ENCODE data around the gene IFIT5. TPM values are rescaled to one million over a fixed set of nuclear protein-coding genes. Genes with fewer than 3 reads are reported as not detected.
A peak's percentile ranks its signal among the peaks of the same experiment; 100 is the strongest.

The IFIT5 gene
- total RNA-seq, 1 donor from 2014 or later, result 22.5 TPM

DNA sequence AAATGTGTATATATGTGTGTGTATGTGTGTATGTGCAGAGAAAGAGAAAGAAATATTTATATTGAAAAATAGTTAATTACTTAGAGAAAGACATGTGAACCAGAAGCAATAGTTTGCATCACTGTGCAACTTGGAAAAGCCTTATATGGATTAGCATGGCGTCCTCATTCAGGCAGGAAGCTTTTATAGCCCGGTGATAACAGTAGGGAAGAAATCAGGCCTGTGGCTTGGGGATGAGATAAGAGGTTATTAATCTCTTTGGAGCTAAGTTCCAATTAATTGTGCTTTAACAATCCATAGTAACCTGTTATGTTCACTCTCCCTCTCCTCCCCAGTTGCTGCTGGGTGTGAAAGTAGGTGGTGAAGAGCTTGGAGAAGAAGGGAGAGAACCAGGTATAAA, 36.5 kb downstream of the IFIT5 start:
- H3K9me3 Mint-ChIP-seq (ENCODE audit: unreplicated experiment), result peaks cover 8% of the 10 kb centered on the region
- no peak for TF ChIP-seq CTCF (IDR thresholded peaks at IDR 0.05)
- H3K27me3 Mint-ChIP-seq (ENCODE audit: unreplicated experiment), result no peaks in the 10 kb centered on the region
- peaks cover 10% of the 10 kb centered on the region for H3K36me3 Mint-ChIP-seq (ENCODE audit: unreplicated experiment)
- peaks cover 2% of the 10 kb centered on the region for H3K4me1 Mint-ChIP-seq (ENCODE audit: unreplicated experiment)
- H3K4me3 Mint-ChIP-seq (ENCODE audit: unreplicated experiment), result no peak overlapping the region
- no peak for DNase-seq (ENCODE audit: extremely low spot score, unreplicated experiment)
- H3K27ac Mint-ChIP-seq (ENCODE audit: unreplicated experiment), result no peak overlapping the region

DNA sequence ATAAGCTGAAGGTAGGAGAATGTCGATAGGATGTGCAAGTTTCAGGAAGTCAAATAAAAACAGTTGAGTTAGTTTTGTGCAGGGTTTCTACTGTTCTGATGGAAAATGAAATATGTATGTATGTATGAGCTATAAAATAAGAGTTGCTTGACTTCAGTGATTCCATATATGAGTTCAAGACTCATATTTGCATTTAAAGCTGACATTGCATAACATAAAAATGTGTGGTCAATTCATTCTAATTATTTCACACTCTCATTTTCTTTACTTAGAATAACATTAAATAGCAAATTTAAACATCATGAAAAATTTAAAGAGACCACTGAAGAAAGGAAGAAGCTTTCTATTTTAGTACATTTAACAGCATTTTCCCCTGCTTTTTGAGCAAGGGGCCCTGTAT, 37.8 kb downstream of the IFIT5 start:
- Mint-ChIP-seq H3K4me1 (ENCODE audit: unreplicated experiment) (peaks cover 3% of the 10 kb centered on the region), H3K9me3 (ENCODE audit: unreplicated experiment) (peaks cover 4% of the 10 kb centered on the region), H3K36me3 (ENCODE audit: unreplicated experiment) (peaks cover 9% of the 10 kb centered on the region), H3K27me3 (ENCODE audit: unreplicated experiment) (no peaks in the 10 kb centered on the region), H3K4me3 (ENCODE audit: unreplicated experiment) (no peak overlapping the region), H3K27ac (ENCODE audit: unreplicated experiment) (no peak overlapping the region)
- DNase-seq (ENCODE audit: extremely low spot score, unreplicated experiment), result no peak
- no peak for TF ChIP-seq CTCF (IDR thresholded peaks at IDR 0.05)

DNA sequence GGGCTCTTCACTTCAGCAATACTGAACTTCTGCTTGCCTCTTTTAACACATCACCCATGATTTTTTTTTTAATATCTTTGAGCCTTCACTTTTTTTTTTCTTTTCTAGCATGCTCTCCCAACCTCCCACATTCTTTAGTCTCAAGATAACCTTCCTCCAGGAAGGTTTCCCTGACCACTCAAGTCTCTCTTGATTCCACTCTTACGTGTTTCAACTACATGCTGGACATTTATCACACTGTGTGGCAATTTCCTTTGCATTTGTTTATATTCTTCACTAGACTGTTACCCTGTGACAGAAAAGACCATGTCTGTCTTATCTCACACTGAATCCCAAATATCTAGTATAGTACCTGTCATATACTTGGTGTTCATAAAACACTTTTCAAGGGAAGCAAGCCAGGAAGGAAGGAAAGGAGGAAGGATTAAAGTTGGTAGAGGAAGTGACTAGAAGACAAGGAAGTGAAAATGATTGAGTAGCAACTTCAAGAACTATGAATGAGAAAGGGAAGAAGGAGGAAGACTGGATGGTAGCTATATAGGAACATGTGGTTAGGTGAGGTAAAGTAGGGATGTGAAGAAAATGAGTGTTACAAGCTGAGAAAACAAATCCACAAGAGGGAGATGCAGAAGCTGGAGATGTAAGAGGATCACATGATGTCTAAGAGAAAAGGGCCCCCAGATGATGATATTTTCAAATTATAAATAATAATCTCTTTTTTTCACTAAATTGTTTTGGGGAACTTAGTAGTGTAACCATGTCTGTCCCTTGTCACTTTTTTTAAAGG, 40.4 kb downstream of the IFIT5 start:
- Mint-ChIP-seq H3K27ac (ENCODE audit: unreplicated experiment) (no peak overlapping the region), H3K4me1 (ENCODE audit: unreplicated experiment) (peaks cover 24% of the 10 kb centered on the region), H3K4me3 (ENCODE audit: unreplicated experiment) (no peak overlapping the region), H3K27me3 (ENCODE audit: unreplicated experiment) (no peaks in the 10 kb centered on the region), H3K36me3 (ENCODE audit: unreplicated experiment) (peaks cover 3% of the 10 kb centered on the region), H3K9me3 (ENCODE audit: unreplicated experiment) (no peaks in the 10 kb centered on the region)
- TF ChIP-seq CTCF (IDR thresholded peaks at IDR 0.05), result peak; percentile 17
- no peak for DNase-seq (ENCODE audit: extremely low spot score, unreplicated experiment)

- Mint-ChIP-seq H3K4me1 (ENCODE audit: unreplicated experiment) (peaks cover 24% of the 10 kb centered on the region), H3K27me3 (ENCODE audit: unreplicated experiment) (no peaks in the 10 kb centered on the region), H3K36me3 (ENCODE audit: unreplicated experiment) (peaks cover 12% of the 10 kb centered on the region), H3K27ac (ENCODE audit: unreplicated experiment) (peak overlapping the region; percentile 57), H3K9me3 (ENCODE audit: unreplicated experiment) (no peaks in the 10 kb centered on the region), H3K4me3 (ENCODE audit: unreplicated experiment) (no peak overlapping the region)
- no peak for DNase-seq (ENCODE audit: extremely low spot score, unreplicated experiment)
- TF ChIP-seq CTCF (IDR thresholded peaks at IDR 0.05), result no peak
Measured at GRCh38 chr10:89458291-89458690, 43.9 kb downstream of the IFIT5 start.

GRCh38 chr10:89458784-89459183, 44.4 kb downstream of the IFIT5 start:
- no peak for DNase-seq (ENCODE audit: extremely low spot score, unreplicated experiment)

More at GRCh38 chr10:89458784-89459183, 44.4 kb downstream of the IFIT5 start:
- peak overlapping the region; percentile 57 for H3K27ac Mint-ChIP-seq (ENCODE audit: unreplicated experiment)
- H3K36me3 Mint-ChIP-seq (ENCODE audit: unreplicated experiment), result peaks cover 12% of the 10 kb centered on the region
- no peak overlapping the region for H3K4me3 Mint-ChIP-seq (ENCODE audit: unreplicated experiment)
- no peaks in the 10 kb centered on the region for H3K9me3 Mint-ChIP-seq (ENCODE audit: unreplicated experiment)
- TF ChIP-seq CTCF (IDR thresholded peaks at IDR 0.05), result no peak
- peaks cover 24% of the 10 kb centered on the region for H3K4me1 Mint-ChIP-seq (ENCODE audit: unreplicated experiment)
- H3K27me3 Mint-ChIP-seq (ENCODE audit: unreplicated experiment), result no peaks in the 10 kb centered on the region

Measured in osteocyte (in vitro differentiated cells).